ENCODE results near the gene SOAT1.

SOAT1 gene

DNA sequence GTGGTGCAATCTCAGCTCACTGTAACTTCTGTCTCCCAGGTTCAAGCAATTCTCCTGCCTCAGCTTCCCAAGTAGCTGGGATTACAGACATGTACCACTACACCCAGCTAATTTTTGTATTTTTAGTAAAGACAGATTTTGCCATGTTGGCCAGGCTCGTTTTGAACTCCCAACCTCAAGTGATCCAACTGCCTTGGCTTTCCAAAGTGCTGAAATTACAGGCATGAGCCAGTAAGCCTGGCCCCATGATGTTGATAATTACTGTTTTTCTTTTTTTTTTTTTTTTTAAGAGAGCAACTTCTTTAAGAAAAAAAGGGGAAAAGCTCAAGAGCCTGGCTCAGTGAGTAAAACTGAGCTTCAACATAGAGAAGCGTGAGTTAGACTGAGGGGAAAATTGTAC, 9.6 kb upstream of the SOAT1 start:
- TF ChIP-seq, protein P1, sequence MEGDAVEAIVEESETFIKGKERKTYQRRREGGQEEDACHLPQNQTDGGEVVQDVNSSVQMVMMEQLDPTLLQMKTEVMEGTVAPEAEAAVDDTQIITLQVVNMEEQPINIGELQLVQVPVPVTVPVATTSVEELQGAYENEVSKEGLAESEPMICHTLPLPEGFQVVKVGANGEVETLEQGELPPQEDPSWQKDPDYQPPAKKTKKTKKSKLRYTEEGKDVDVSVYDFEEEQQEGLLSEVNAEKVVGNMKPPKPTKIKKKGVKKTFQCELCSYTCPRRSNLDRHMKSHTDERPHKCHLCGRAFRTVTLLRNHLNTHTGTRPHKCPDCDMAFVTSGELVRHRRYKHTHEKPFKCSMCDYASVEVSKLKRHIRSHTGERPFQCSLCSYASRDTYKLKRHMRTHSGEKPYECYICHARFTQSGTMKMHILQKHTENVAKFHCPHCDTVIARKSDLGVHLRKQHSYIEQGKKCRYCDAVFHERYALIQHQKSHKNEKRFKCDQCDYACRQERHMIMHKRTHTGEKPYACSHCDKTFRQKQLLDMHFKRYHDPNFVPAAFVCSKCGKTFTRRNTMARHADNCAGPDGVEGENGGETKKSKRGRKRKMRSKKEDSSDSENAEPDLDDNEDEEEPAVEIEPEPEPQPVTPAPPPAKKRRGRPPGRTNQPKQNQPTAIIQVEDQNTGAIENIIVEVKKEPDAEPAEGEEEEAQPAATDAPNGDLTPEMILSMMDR (IDR thresholded peaks at IDR 0.05; ENCODE audit: unreplicated experiment in 3 of 3): no peak

DNA sequence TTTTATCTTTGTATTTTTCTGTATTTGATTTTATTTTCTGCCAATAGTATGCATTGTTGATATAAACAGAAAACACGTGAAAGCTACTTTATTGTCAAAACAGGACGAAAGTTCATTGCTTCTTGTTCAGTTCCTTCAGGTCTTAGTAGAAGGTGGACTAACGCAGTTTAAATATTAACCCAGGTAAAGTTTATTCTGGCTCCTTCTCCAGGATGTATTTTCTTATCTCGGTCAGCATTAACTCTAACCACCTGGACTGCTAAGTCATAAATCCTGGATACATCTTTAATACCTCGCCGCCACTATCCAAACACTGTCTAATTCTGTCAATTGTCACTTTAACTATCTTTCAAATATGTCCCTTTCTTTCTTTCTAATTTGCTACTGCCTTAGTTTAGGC, 5.7 kb upstream of the SOAT1 start:
- Mint-ChIP-seq H3K27ac (peak overlapping the region; percentile 30 to 40 (median 33)), H3K4me1 (no peaks in the 10 kb centered on the region), H3K36me3 (ENCODE audit: low read depth) (no peaks in the 10 kb centered on the region), H3K4me3 (no peak overlapping the region), H3K27me3 (ENCODE audit: low read depth) (no peaks in the 10 kb centered on the region), H3K9me3 (no peaks in the 10 kb centered on the region)
- TF ChIP-seq, protein P1 (IDR thresholded peaks at IDR 0.05; ENCODE audit: unreplicated experiment in 3 of 3): no peak

More for the DNA sequence above, 9.6 kb upstream of the SOAT1 start:
- no peaks in the 10 kb centered on the region for H3K36me3 Mint-ChIP-seq (ENCODE audit: low read depth)
- H3K4me1 Mint-ChIP-seq: no peaks in the 10 kb centered on the region
- peaks cover 6% of the 10 kb centered on the region for H3K27me3 Mint-ChIP-seq (ENCODE audit: low read depth)
- peaks cover 7% of the 10 kb centered on the region for H3K9me3 Mint-ChIP-seq
- no peak overlapping the region for H3K4me3 Mint-ChIP-seq
- no peak overlapping the region for H3K27ac Mint-ChIP-seq

DNA sequence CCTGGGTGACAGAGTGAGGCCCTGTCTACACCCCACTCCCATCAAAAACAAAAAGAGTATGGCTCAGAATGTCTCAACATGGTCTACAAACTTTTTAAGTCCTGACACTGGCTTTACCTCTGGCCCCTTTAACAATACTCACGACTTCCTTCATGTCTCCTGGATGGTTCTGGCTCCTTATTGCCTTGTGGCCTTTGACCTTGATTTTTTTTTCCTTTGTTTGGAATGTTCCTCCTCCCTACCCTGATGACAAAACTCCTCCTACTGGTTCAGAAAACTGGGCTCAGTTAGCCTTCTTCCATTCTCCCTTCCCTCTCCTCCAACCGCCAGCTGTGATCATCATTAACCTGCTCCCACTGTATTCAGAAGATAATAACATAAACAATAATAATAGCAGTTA, 4.6 kb upstream of the SOAT1 start:
- Mint-ChIP-seq H3K4me3 (no peak overlapping the region), H3K27me3 (ENCODE audit: low read depth) (no peaks in the 10 kb centered on the region)

DNA sequence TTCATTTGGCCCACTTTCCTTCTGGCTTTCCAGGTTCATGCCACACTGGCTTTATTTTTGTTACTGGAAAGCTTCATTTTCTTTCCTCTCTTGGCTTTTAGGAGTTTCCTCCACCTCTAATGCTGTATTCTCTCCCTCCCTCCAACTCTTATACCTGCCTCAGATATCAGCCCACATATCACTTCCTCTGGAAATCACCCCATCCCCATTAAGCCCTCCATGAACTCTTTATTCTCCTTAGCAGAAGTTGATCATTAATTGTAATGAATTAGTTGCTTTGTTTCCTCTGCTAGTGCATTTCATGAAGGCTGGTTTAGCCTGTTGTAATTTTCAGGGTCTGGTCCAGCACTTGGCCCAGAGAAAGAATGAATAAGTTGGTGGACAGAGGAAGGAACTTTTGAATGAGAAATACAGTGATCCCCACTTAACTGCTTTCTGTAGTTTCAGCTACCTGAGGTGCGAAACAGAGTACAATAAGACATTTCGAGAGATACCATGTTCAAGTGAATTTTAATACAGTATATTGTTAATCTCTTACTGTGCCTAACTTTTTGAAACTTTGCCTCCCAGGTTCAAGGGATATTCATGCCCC, 1.7 kb downstream of the SOAT1 start:
- H3K9me3 Mint-ChIP-seq: no peaks in the 10 kb centered on the region
- peaks cover 11% of the 10 kb centered on the region for H3K36me3 Mint-ChIP-seq (ENCODE audit: low read depth)
- peaks cover 26% of the 10 kb centered on the region for H3K4me1 Mint-ChIP-seq
- peak overlapping the region; percentile 88 to 93 (median 89) for H3K4me3 Mint-ChIP-seq
- H3K27me3 Mint-ChIP-seq (ENCODE audit: low read depth): no peaks in the 10 kb centered on the region
- TF ChIP-seq, protein P1 (IDR thresholded peaks at IDR 0.05; ENCODE audit: unreplicated experiment in 3 of 3): no peak
- H3K27ac Mint-ChIP-seq: peak overlapping the region; percentile 78 to 90 (median 86)

More for the DNA sequence above, 4.6 kb upstream of the SOAT1 start:
- Mint-ChIP-seq H3K36me3 (ENCODE audit: low read depth) (no peaks in the 10 kb centered on the region), H3K9me3 (no peaks in the 10 kb centered on the region), H3K4me1 (peaks cover 3% of the 10 kb centered on the region), H3K27ac (peak overlapping the region in 1 of 3 experiments; percentile 1)
- TF ChIP-seq, protein P1 (IDR thresholded peaks at IDR 0.05; ENCODE audit: unreplicated experiment in 3 of 3): no peak

DNA sequence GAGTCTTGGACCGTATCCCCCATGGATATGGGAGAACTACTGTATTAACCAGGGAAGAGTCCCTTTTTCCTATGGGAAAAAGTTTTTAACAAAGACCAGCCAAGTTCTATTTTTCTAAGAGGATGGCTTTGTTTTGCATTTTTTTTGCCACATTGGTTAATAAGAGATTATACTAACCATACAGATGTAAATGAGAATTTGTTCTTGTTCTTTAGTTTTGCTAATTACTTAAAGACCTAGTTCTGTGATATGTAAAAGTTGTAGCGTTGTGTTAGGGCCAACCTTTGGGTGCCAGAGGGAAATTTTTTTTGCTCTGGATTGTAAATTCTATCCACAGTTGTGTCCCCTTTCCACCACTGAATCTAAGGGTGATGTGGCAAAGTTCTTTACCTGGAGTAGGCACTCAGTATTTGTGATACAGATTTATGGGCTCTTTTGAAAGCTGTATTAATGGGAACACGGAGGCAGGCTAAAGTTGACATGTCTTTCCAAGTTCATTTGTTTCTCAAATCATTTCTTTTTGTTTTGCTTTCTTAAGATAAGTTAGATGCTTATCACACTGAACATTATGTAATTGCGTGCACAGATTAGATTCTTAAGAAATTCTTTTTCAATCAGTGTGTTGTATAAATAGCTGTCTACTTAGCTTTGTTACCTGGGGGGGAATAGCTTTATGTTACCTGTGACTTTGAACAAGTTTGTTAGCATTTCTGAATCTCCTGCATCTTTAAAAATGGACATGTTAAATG, 2.9 kb downstream of the SOAT1 start:
- TF ChIP-seq, protein P1 (IDR thresholded peaks at IDR 0.05; ENCODE audit: unreplicated experiment in 3 of 3): no peak
- Mint-ChIP-seq H3K4me1 (peaks cover 26% of the 10 kb centered on the region), H3K27ac (peak overlapping the region in 1 of 3 experiments; percentile 61), H3K27me3 (ENCODE audit: low read depth) (no peaks in the 10 kb centered on the region), H3K4me3 (peak overlapping the region; percentile 1 to 71 (median 65)), H3K9me3 (no peaks in the 10 kb centered on the region), H3K36me3 (ENCODE audit: low read depth) (peaks cover 15% of the 10 kb centered on the region)

DNA sequence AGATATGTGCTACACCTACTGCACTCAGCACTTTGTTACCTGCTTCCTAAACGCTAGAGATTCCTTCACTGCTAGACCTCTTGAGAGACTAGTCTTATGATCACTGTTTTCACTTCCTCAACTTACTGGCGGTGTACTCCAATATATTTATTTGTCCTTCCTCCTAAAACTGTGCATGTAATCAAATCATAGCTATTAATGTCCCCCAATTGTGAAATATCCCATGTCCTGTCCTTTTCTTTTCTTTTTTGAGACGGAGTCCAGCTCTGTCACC, 3.4 kb downstream of the SOAT1 start:
- no peaks in the 10 kb centered on the region for H3K9me3 Mint-ChIP-seq
- H3K27ac Mint-ChIP-seq: peak overlapping the region in 1 of 3 experiments; percentile 38
- H3K27me3 Mint-ChIP-seq (ENCODE audit: low read depth): no peaks in the 10 kb centered on the region
- peak overlapping the region; percentile 1 to 71 (median 2) for H3K4me3 Mint-ChIP-seq
- H3K36me3 Mint-ChIP-seq (ENCODE audit: low read depth): peaks cover 15% of the 10 kb centered on the region
- H3K4me1 Mint-ChIP-seq: peaks cover 26% of the 10 kb centered on the region
- TF ChIP-seq, protein P1 (IDR thresholded peaks at IDR 0.05; ENCODE audit: unreplicated experiment in 3 of 3): no peak

Measured in nephron (organoid).